Glutamatergic neuron (in vitro differentiated cells): ENCODE data around the gene CRACDL. TPM values are rescaled to one million over a fixed set of nuclear protein-coding genes. Genes with fewer than 3 reads are reported as not detected.
A peak's percentile ranks its signal among the peaks of the same experiment; 100 is the strongest.

Experiments
- DNase-seq: peaks from one replicate; pipeline ENCODE4 v3.0.0; 2022
- H3K27ac Mint-ChIP-seq: one replicate; pipeline ENCODE4 v1.8.0; 2020; ENCODE audit warnings: mild to moderate bottlenecking, mixed read lengths, inconsistent platforms; ENCODE audit not compliant: unreplicated experiment
- H3K27me3 Mint-ChIP-seq: one replicate; pipeline ENCODE4 v1.8.0; 2020; ENCODE audit warnings: mild to moderate bottlenecking, moderate library complexity, mixed read lengths, inconsistent platforms; ENCODE audit not compliant: unreplicated experiment
- H3K36me3 Mint-ChIP-seq: one replicate; pipeline ENCODE4 v1.8.0; 2020; ENCODE audit warnings: mild to moderate bottlenecking, mixed read lengths, inconsistent platforms; ENCODE audit not compliant: unreplicated experiment
- H3K4me1 Mint-ChIP-seq: one replicate; pipeline ENCODE4 v1.8.0; 2020; ENCODE audit warnings: mild to moderate bottlenecking, low read depth, mixed read lengths, inconsistent platforms; ENCODE audit not compliant: unreplicated experiment
- H3K4me3 Mint-ChIP-seq: one replicate; pipeline ENCODE4 v1.8.0; 2020; ENCODE audit warnings: mild to moderate bottlenecking, mixed read lengths, inconsistent platforms; ENCODE audit not compliant: unreplicated experiment
- H3K9me3 Mint-ChIP-seq: one replicate; pipeline ENCODE4 v1.8.0; 2020; ENCODE audit warnings: mild to moderate bottlenecking, moderate library complexity, mixed read lengths, inconsistent platforms; ENCODE audit not compliant: unreplicated experiment
- total RNA-seq: library from RNA; stranded (reverse); fragmentation: NEBNext Ultra II Directional; extraction: Animal tissue kit (Norgen Biotek cat#: 25700); gene quantifications from one replicate; pipeline ENCODE4 v1.2.1, GENCODE V29; 2021; ENCODE audit not compliant: unreplicated experiment
- TF ChIP-seq, protein P1 (sequence below): fragments of 200-600 bp; sonication (generic); IDR thresholded peaks from one replicate; pipeline ENCODE4 v1.5.0; 2021; ENCODE audit not compliant: partially characterized antibody, unreplicated experiment

Gene CRACDL
- total RNA-seq, 1 donor from 2014 or later = 2.1 TPM

- no peak for DNase-seq
- Mint-ChIP-seq H3K9me3 (peaks cover 21% of the 10 kb centered on the region), H3K4me3 (no peak overlapping the region), H3K27ac (no peak overlapping the region), H3K27me3 (peaks cover 10% of the 10 kb centered on the region), H3K36me3 (no peaks in the 10 kb centered on the region), H3K4me1 (peaks cover 49% of the 10 kb centered on the region)
- TF ChIP-seq, protein P1, sequence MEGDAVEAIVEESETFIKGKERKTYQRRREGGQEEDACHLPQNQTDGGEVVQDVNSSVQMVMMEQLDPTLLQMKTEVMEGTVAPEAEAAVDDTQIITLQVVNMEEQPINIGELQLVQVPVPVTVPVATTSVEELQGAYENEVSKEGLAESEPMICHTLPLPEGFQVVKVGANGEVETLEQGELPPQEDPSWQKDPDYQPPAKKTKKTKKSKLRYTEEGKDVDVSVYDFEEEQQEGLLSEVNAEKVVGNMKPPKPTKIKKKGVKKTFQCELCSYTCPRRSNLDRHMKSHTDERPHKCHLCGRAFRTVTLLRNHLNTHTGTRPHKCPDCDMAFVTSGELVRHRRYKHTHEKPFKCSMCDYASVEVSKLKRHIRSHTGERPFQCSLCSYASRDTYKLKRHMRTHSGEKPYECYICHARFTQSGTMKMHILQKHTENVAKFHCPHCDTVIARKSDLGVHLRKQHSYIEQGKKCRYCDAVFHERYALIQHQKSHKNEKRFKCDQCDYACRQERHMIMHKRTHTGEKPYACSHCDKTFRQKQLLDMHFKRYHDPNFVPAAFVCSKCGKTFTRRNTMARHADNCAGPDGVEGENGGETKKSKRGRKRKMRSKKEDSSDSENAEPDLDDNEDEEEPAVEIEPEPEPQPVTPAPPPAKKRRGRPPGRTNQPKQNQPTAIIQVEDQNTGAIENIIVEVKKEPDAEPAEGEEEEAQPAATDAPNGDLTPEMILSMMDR = no peak
Observed at GRCh38 chr2:98911126-98911375, 25.0 kb downstream of the CRACDL start.

DNA sequence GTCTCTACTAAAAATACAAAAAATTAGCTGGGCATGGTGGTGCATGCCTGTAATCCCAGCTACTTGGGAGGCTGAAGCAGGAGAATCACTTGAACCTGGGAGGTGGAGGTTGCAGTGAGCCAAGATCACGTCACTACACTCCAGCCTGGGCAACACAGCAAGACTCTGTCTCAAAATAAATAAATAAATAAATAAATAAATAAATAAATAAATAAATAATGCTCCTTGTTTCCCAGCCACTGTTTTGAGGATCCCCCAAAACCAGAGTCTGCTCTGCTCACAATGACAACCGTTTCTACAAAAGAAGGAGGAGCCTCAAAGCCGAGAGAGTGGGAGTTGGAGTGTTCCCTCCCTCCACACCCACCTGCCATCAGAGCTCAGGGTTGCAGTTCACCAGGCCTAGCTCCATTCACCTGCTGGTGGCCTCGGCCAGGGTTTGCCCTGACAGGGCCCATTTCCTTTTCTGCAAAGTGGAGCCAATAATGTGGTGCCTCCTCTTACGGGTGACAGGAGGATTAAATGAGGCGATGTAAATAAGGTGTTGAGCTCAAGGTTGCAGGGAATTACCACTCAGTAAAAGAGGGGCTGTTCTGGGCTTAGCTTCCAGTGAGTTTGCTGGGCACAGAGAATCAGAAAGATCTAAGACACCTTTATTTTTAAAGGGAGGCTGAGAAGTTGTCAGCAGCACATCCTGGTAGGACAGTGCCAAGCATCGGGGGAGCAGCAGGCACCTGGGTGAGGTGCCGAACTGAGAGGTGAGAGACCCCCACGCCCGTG is 25.5 kb downstream of the CRACDL start:
- Mint-ChIP-seq H3K36me3 (no peaks in the 10 kb centered on the region), H3K27ac (no peak overlapping the region), H3K4me1 (peaks cover 49% of the 10 kb centered on the region), H3K9me3 (peaks cover 21% of the 10 kb centered on the region), H3K4me3 (no peak overlapping the region), H3K27me3 (peaks cover 10% of the 10 kb centered on the region)
- TF ChIP-seq, protein P1 = no peak
- no peak for DNase-seq

DNA sequence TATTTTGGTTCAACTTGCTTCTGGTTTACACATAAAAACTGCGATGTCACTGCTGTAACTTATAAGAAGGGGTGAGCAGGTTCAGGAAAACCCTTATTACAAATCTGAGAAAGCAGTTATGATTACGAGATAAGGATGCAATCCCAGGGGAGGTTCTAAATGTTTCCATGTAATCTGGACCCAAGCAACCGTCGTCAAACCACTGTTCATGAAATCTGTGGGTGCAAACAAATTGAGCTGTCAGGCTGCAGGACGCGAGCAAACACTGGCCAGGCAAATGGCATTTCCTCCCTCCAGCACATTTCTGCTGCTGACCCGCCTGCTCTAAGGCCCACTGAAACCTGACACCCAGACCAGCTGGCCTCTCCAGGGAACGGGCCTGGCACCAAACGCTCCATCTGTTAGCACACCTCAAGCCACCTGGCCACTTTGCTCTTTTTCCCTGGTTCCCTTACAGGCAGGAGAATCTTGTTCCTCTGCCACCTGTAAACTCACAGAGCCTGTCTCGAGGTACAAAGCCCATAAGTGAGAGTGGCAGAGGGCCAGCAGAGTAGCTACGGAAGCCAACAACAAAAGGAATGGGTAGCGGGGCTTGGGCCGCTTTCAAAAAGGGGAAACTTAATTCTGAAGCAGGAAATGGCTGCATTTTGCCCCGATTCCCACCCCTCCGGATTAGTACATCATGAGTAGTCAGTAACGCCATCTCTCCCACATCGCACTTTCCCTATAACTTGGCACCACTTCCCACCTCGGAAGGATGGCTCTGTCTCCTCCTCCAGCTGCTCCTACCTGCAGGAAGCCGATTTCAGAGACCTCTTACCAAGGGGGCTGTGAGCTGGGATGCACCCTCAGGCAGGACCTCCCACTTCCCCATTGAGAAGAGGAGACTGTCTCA is 26.5 kb downstream of the CRACDL start:
- Mint-ChIP-seq H3K9me3 (peaks cover 19% of the 10 kb centered on the region), H3K27me3 (peaks cover 8% of the 10 kb centered on the region), H3K36me3 (no peaks in the 10 kb centered on the region), H3K27ac (peak overlapping the region; percentile 90), H3K4me1 (peaks cover 49% of the 10 kb centered on the region), H3K4me3 (peak overlapping the region; percentile 77)
- DNase-seq = peak; percentile 89
- TF ChIP-seq, protein P1 = no peak

- no peak for DNase-seq
- peaks cover 8% of the 10 kb centered on the region for H3K27me3 Mint-ChIP-seq
- no peaks in the 10 kb centered on the region for H3K36me3 Mint-ChIP-seq
- peaks cover 55% of the 10 kb centered on the region for H3K4me1 Mint-ChIP-seq
- H3K4me3 Mint-ChIP-seq = peak overlapping the region; percentile 77
- TF ChIP-seq, protein P1 = no peak
- peaks cover 19% of the 10 kb centered on the region for H3K9me3 Mint-ChIP-seq
- peak overlapping the region; percentile 90 for H3K27ac Mint-ChIP-seq
Observed at GRCh38 chr2:98908931-98909316, 27.1 kb downstream of the CRACDL start.
